Measurements from ENCODE around the gene LETMD1. TPM values are rescaled to one million over a fixed set of nuclear protein-coding genes. Genes with fewer than 3 reads are reported as not detected.

The LETMD1 gene
- total and polyA plus RNA-seq, 2 of the 13 experiments (the other 11 are each of a cell fraction or from before 2014, with no cell fraction given) = 43.3 to 87.7 TPM

GRCh38 chr12:51075390-51075789, 27.3 kb downstream of the LETMD1 start (continued):
- no peak for TF ChIP-seq CERS6 (CRISPR knock-in tag; IDR thresholded peaks at IDR 0.05)

- CTCF ChIA-PET (ENCODE audit: low intra/inter-chr PET ratio, low total read pairs) = no interaction called here
- FAIRE-seq (no peak), DNase-seq (ENCODE audit: low spot score) (no peak), ATAC-seq (no peak)
- Histone ChIP-seq H2AFZ (ENCODE audit: low read length) (no peak overlapping the region), H3K79me2 (ENCODE audit: insufficient read depth, low read length) (peaks cover 1% of the 10 kb centered on the region), H3K4me3 (replicated peaks in 1 of 3; ENCODE audit: insufficient read depth in 1 of 3, low read depth in 2 of 3, low read length in 3 of 3) (no peak overlapping the region), H3K9ac (ENCODE audit: insufficient read depth, low read depth, low read length) (no peak overlapping the region), H4K20me1 (ENCODE audit: insufficient read depth, low read length) (no peaks in the 10 kb centered on the region), H3K27me3 (ENCODE audit: control insufficient read depth in 1 of 2, insufficient read depth in 2 of 2, low read length in 2 of 2) (no peaks in the 10 kb centered on the region), H3K4me2 (ENCODE audit: low read depth, low read length) (no peak overlapping the region), H3K36me3 (replicated peaks in 1 of 2; ENCODE audit: control insufficient read depth in 1 of 2, insufficient read depth in 2 of 2, low read length in 2 of 2) (peaks cover 5 to 11% of the 10 kb centered on the region in 2 experiments; a peak in 4 of 5 replicates), H3K9me3 (ENCODE audit: low read length) (no peaks in the 10 kb centered on the region), H3K27ac (ENCODE audit: extremely low read length, insufficient read depth, low read length) (no peak overlapping the region), H3K4me1 (ENCODE audit: insufficient read depth, low read length) (peaks cover 8% of the 10 kb centered on the region)
- intact Hi-C loops (cut with micrococcal nuclease; ENCODE audit: unreplicated experiment) = no loop called here
- TF ChIP-seq ONECUT2 (CRISPR knock-in tag; IDR thresholded peaks at IDR 0.05) (no peak), ZNF367 (CRISPR knock-in tag; IDR thresholded peaks at IDR 0.05; ENCODE audit: borderline replicate concordance) (no peak), ZNF644 (CRISPR knock-in tag; IDR thresholded peaks at IDR 0.05; ENCODE audit: low read depth) (no peak)
- WGBS (ENCODE audit: low lambda C conversion rate) = 99% methylated on average over 7 of the region's 10 CpGs
- BruUV-seq (replicated peaks) = no TSS peak
- in situ Hi-C loops (cut with HindIII; ENCODE audit: extremely low pct_ligation_motif_present, low pct_unique_long_range_greater_than_20kb) = no loop called here
- POLR2A ChIA-PET = interaction anchor here (0.6 to 0.9 kb wide), 2 partner anchors 141 to 590 kb away, joined by 3 to 4 read pairs; partner anchors contain the start of gene POU6F1
These were observed 28.3 kb downstream of the LETMD1 start for GRCh38 chr12:51076236-51076930.

GRCh38 chr12:51077930-51078329, 29.8 kb downstream of the LETMD1 start:
- FAIRE-seq = no peak
- Histone ChIP-seq H4K20me1 (ENCODE audit: insufficient read depth, low read length) (no peaks in the 10 kb centered on the region), H3K27me3 (ENCODE audit: control insufficient read depth in 1 of 2, insufficient read depth in 2 of 2, low read length in 2 of 2) (no peaks in the 10 kb centered on the region; a peak in 1 of 5 replicates), H3K9ac (ENCODE audit: insufficient read depth, low read depth, low read length) (no peak overlapping the region), H3K27ac (ENCODE audit: extremely low read length, insufficient read depth, low read length) (no peak overlapping the region), H2AFZ (ENCODE audit: low read length) (no peak overlapping the region), H3K4me2 (ENCODE audit: low read depth, low read length) (no peak overlapping the region), H3K9me3 (ENCODE audit: low read length) (no peaks in the 10 kb centered on the region), H3K4me3 (replicated peaks in 1 of 3; ENCODE audit: insufficient read depth in 1 of 3, low read depth in 2 of 3, low read length in 3 of 3) (no peak overlapping the region), H3K79me2 (ENCODE audit: insufficient read depth, low read length) (peaks cover 15% of the 10 kb centered on the region), H3K36me3 (replicated peaks in 1 of 2; ENCODE audit: control insufficient read depth in 1 of 2, insufficient read depth in 2 of 2, low read length in 2 of 2) (peaks cover 3 to 4% of the 10 kb centered on the region in 2 experiments; a peak in 3 of 5 replicates), H3K4me1 (ENCODE audit: insufficient read depth, low read length) (peaks cover 21% of the 10 kb centered on the region)
- intact Hi-C loops (cut with micrococcal nuclease; ENCODE audit: unreplicated experiment) (no loop called here), in situ Hi-C loops (cut with HindIII; ENCODE audit: extremely low pct_ligation_motif_present, low pct_unique_long_range_greater_than_20kb) (no loop called here)
- no peak for DNase-seq (ENCODE audit: low spot score)
- POLR2A ChIA-PET = no interaction called here
- BruUV-seq (replicated peaks) = no TSS peak
- CTCF ChIA-PET (ENCODE audit: low intra/inter-chr PET ratio, low total read pairs) = no interaction called here
- TF ChIP-seq DDIT3 (CRISPR knock-in tag; IDR thresholded peaks at IDR 0.05) (no peak), MXD1 (CRISPR knock-in tag; IDR thresholded peaks at IDR 0.05) (no peak), BRCA1 (CRISPR knock-in tag; IDR thresholded peaks at IDR 0.05) (no peak), ZNF335 (CRISPR knock-in tag; IDR thresholded peaks at IDR 0.05) (no peak), PCBP1 (IDR thresholded peaks at IDR 0.05; ENCODE audit: borderline replicate concordance, low read depth, low read length) (no peak), ZIK1 (CRISPR knock-in tag; IDR thresholded peaks at IDR 0.05; ENCODE audit: borderline replicate concordance, low read depth) (no peak), CEBPB (IDR thresholded peaks at IDR 0.05; ENCODE audit: borderline replicate concordance, low read depth, low read length) (no peak)
- WGBS (ENCODE audit: low lambda C conversion rate) = 77% methylated on average over 5 of the region's 5 CpGs
- ATAC-seq = no peak
